Stimulated activated CD8-positive, alpha-beta memory T cell treated with anti-CD3 and anti-CD28 coated beads, Interleukin-4, amount 100 ng/mL, for 1 hour (primary cell): ENCODE measurements around the gene INPP5E.

Experiments
- DNase-seq, 2 donors: peaks; one replicate each; pipeline ENCODE4 v3.0.0-alpha.2; 2020; ENCODE audit warnings: low read depth in 2 of 2, low spot score in 1 of 2

Gene INPP5E

DNA sequence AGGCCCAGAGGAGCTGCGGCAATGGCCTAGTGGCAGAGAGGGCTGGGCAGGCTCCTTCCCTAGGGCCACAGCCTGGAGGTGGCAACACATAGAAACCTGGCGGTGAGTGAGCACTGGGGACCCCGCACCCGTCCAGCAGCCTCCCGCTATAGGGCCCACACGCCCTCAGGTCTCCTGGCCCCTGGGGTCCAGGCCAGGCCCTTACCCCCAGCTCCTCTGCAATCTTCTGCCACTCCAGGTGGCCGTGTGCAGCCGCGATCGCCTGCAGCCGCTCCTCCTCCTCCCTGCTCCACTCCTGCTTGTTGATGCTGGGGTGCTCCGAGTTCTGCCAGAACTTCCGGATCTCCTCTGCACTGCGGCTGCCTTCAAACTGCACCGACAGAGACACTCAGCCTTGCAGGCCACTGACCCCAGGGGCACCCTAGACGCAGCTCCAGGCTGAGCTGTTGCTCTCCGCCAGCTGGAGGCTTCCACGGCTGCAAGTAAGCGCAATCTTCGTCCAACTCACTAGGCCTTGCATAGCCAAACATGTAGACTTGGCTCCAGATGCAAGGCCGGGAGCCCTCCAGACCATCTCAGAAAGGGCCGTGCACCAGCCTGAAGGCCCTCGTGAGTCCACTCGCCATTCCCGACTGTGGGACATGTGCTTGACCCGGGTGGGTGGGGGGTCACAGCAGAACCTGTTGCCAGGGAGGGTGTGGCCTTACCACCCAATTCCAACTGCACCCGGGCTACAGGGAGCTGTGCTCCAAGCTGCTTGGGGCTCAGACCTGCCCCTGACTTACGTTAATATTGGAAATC lies 47.7 kb downstream of the INPP5E start:
- DNase-seq, result no peak

DNA sequence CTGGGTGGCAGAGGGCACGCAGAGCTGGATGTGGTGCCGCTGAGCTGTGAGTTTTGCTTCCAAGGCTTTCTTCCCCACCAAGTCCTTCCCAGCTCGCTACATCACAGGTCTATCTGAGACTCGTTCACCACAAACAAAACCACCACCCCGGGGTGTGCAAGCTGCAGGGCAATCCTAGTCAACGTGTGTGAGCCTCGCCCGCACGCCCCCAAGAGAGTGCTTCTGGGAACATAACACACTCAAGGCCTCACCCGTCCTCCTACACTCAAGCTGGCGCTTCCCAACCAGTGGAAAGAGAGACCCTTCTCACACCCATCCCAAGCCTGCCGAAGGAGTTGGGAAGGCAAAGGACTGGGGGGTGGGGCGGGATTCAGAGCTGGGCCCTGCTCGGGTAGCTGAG lies 50.2 kb downstream of the INPP5E start:
- DNase-seq, result no peak

DNA sequence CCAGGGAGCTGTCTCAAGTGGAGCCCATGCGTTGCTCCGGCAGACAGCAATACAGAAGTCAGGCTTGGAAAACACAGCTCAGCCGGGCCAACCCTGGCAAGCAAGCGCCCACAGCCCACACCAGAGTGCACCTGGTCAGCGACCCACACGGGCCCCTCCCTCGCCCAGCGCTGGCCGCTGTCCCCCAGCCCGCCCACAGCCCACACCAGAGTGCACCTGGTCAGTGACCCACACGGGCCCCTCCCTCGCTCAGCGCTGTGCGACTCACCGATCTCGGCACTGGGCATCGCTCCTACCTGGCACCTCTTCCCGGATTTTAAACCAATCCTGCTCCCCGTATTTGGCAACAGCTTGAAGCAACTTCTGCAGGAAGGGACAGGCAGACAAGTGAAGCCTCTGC lies 52.4 kb downstream of the INPP5E start:
- DNase-seq, result no peak

DNA sequence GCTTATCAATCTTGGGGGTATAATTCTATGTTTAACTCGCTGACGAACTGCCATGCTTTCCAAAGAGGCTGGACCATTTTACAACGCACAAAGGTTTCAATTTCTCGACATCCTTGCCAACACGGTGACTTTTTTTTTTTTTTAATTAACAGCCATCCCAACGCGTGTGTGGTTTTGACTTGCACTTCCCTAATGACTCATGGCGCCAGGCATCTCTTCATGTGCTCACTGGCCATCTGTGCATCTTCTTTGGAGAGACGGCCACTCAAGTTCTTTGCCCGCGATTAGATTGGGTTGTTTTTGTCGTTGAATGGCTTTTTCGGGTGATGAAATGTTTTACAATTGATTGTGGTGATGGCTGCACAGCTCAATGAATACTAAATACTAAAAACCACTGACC lies 53.6 kb downstream of the INPP5E start:
- no peak for DNase-seq

DNA sequence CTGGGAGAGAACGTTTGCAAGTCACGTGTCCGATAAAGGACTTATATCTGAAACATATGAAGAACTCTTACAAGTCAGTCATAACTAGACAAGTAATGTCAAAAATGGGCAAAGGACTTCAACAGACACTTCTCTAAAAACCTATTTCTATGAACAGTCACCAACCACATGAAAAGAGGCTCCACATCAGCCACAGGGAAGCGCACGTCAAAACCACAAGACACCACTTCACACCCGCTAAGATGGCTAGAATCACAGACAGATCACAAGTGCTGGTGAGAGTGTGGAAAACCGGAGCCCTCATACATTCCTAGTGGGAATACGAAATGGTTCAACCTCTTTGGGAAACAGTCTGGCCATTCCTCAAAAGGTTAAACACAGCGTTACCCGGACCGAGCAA lies 54.6 kb downstream of the INPP5E start:
- DNase-seq, result no peak

DNA sequence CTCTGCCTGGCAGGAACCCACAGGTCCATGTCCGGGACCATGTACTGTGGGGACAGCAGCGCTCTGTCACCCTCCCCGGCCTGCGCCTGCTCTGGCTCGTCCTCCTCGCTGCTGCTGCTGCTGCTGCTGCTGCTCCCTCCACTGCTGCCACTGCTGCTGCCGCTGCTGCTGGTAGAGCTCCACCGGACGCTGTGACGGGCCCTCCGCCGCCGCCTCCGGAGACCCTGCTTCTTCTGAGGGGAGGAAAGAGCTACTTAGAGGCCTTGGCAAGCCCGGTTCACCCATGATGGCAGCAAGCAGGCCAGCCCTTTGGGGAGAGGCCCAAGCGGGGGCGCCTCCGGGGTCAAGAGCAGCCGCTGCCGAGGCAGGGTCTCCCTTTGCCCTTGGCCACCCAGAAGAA lies 56.2 kb downstream of the INPP5E start:
- DNase-seq, result no peak

DNA sequence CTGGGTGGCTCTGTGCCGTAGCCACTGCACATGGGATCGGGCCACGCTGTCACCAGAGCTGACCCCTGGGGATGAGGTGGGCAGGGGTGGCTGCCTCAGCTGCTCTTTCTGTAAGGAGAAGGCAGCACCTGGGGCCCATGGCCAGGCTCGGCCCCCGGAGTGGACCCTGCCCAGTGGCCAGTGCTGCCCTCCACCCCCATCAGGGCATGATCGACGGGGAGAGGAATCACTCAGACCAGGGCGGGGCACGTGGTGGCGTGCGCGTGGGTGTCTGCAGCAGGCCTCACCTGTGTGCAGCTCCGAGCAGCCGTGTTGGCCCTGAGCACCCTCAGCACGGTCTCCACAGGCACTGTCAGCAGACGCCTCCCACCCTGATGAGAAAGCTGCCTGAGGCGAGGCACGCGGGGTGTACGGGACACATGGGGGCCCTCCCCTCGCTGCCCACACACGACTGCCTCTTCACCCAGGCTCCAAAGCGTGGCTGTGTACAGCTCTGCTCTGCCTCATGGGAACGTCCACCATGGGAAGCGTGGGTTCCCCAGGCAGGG lies 57.6 kb downstream of the INPP5E start:
- no peak for DNase-seq

DNA sequence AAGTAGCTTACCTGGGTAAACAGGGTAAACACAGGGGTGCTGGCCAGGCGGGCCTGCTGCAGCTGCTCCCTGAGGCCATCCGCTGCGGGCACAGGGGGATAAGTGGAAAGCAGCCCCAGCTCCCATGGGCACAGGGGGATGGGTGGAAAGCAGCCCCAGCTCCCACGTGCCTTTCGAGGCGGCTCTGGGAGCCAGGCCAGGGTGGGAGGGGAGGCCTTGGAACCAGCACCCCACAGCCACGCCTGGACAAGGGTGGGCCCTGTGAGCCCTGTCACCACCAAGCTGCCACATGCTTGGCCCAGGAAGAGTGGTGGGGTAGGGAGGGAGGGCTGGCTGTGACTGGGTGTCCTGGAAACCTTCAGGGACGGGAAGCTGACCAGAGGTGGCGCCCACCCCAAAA lies 58.3 kb downstream of the INPP5E start:
- no peak for DNase-seq

DNA sequence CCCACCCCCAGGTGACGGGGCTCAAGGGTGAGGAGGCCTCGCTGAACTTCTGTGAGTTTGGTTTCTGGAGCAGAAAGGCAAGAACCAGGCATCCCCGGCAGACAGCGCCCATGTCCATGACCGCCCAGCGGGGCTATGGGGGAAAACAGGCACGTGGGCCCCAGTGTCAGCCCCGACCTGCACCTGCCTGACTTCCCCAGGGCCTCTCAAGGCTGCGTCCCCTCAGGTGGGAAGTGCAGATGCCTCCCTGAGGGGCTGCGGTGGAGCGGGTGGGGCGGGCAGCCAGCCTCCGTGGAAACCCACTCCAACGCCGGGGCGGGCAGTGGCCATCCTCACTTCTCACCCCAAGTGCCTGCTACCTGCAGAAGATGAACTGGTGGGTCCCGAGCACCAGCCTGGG lies 59.3 kb downstream of the INPP5E start:
- DNase-seq, result no peak

DNA sequence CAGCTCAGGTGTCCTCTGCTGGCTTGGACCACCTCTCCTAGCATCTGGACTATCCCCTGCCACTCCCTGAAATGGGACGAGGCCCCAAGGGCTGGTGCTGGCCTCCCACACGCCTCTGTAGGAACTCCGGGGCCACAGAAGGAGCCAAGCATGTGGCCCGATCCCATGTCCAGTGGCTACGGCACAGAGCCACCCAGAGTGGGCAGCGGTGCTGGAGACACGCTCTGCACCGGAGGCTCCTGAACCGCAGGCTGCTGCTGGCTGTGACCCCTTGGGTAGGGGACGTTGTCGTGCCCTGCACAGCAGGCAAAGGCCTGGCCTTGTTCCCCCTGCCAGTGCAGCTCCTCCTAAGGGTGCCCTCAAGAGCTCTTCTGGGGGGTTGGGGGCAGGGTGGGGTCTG lies 59.8 kb downstream of the INPP5E start:
- no peak for DNase-seq

DNA sequence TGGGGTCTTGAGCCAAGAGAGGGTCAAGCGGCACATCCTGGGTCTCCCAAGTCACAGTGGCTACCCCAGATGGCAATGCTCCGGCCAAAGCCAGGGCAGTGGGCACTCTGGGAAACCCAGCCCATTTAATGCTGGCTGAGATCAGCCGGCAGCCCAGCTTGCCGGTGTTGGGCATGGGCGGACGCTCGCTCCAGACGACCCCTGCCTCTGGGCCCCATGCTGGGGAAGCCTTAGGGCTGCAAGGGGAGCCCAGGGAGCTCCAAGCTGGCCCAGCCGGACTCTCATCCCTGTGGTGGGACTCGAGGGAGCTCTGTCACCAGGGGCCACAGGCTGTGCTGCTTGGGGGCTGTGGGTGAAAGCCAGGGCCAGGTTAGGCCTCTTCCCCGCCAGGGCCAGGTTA lies 60.2 kb downstream of the INPP5E start:
- no peak for DNase-seq

DNA sequence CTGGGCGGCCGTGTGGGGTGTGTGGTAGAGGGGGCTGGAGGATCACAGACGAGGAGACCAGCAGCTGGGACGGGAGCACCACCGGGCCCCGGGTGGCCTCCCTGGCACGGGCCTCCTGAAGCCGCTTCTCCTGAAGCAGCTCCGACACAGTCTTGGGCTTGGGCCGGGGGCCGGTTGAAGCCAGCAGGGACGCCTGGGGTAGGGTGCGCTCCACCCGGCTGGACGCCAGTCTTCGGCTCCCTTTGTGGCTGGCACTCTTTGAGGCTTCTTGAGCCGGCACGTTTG lies 60.7 kb downstream of the INPP5E start:
- no peak for DNase-seq
